ENCODE data around the gene ABI3BP.

Gene ABI3BP

GRCh38 chr3:100882571-100882984, 110.6 kb downstream of the ABI3BP start:
- DNase-seq = no peak

- DNase-seq = no peak
These were observed 112.4 kb downstream of the ABI3BP start for GRCh38 chr3:100880845-100881244.

GRCh38 chr3:100880072-100880471, 113.1 kb downstream of the ABI3BP start:
- DNase-seq = no peak

- DNase-seq = no peak
These were observed 113.9 kb downstream of the ABI3BP start for GRCh38 chr3:100879195-100879810.

- no peak for DNase-seq
These were observed 115.9 kb downstream of the ABI3BP start for GRCh38 chr3:100877286-100877685.

- DNase-seq = no peak
These were observed 118.0 kb downstream of the ABI3BP start for GRCh38 chr3:100875239-100875638.

GRCh38 chr3:100873611-100874010, 119.6 kb downstream of the ABI3BP start:
- DNase-seq = no peak

- DNase-seq = no peak
These were observed 121.9 kb downstream of the ABI3BP start for GRCh38 chr3:100871306-100871705.

GRCh38 chr3:100869787-100870186, 123.4 kb downstream of the ABI3BP start:
- DNase-seq = no peak

- no peak for DNase-seq
These were observed 124.3 kb downstream of the ABI3BP start for GRCh38 chr3:100868894-100869293.

- no peak for DNase-seq
These were observed 125.1 kb downstream of the ABI3BP start for GRCh38 chr3:100868096-100868495.

GRCh38 chr3:100865442-100865841, 127.8 kb downstream of the ABI3BP start:
- DNase-seq = no peak

GRCh38 chr3:100864471-100865250, 128.6 kb downstream of the ABI3BP start:
- no peak for DNase-seq

GRCh38 chr3:100857863-100858262, 135.4 kb downstream of the ABI3BP start:
- no peak for DNase-seq

GRCh38 chr3:100856821-100857220, 136.4 kb downstream of the ABI3BP start:
- DNase-seq = no peak

- DNase-seq = no peak
These were observed 140.4 kb downstream of the ABI3BP start for GRCh38 chr3:100852840-100853239.

- no peak for DNase-seq
These were observed 142.5 kb downstream of the ABI3BP start for GRCh38 chr3:100850701-100851100.

- DNase-seq = no peak
These were observed 143.1 kb downstream of the ABI3BP start for GRCh38 chr3:100850156-100850555.

GRCh38 chr3:100844063-100844936, 148.9 kb downstream of the ABI3BP start:
- no peak for DNase-seq

GRCh38 chr3:100838157-100838556, 155.1 kb downstream of the ABI3BP start:
- DNase-seq = no peak

- DNase-seq = no peak
These were observed 156.6 kb downstream of the ABI3BP start for GRCh38 chr3:100836661-100837060.

GRCh38 chr3:100834332-100834731, 158.9 kb downstream of the ABI3BP start:
- DNase-seq = no peak

- DNase-seq = no peak
These were observed 159.7 kb downstream of the ABI3BP start for GRCh38 chr3:100833483-100833882.

- DNase-seq = no peak
These were observed 161.6 kb downstream of the ABI3BP start for GRCh38 chr3:100831629-100832028.

Data from activated T-cell treated with anti-CD3 and anti-CD28 coated beads, Interleukin-2, amount 50 U/mL, for 48 hours (primary cell).